ENCODE measurements around the gene VCL. TPM values are rescaled to one million over a fixed set of nuclear protein-coding genes. Genes with fewer than 3 reads are reported as not detected.
"Not testable (repeated sequence)": the region's sequence is repeated elsewhere in the genome, so short reads cannot be mapped to it uniquely, and the experiment has no call there.

Gene VCL
- total RNA-seq, 2 experiments from 2014 or later, result 70.1 to 71.8 TPM

GRCh38 chr10:74055383-74056049 is 57.6 kb downstream of the VCL start:
- Mint-ChIP-seq H3K27me3 (no peaks in the 10 kb centered on the region), H3K9me3 (no peaks in the 10 kb centered on the region), H3K36me3 (ENCODE audit: low read depth) (peaks cover 9% of the 10 kb centered on the region), H3K4me1 (peaks cover 68% of the 10 kb centered on the region), H3K4me3 (peak overlapping the region; percentile 49), H3K27ac (peak overlapping the region; percentile 88)
- DNase-seq, result no peak
- POLR2A ChIA-PET, result interaction anchor here (0.9 to 2.2 kb wide), 13 partner anchors 17 to 169 kb away, joined by 3 to 14 read pairs (median 5); no protein-coding TSS in a partner anchor
- CTCF ChIA-PET, result interaction anchor here (0.6 to 1.7 kb wide), 12 partner anchors 23 to 1895 kb away, joined by 3 to 9 read pairs (median 4); partner anchors contain the start of genes PLAU and VCL

GRCh38 chr10:74056050-74056818 is 58.3 kb downstream of the VCL start:
- Mint-ChIP-seq H3K27ac (peak overlapping the region; percentile 88), H3K9me3 (no peaks in the 10 kb centered on the region)
- peak; percentile 45 for DNase-seq

GRCh38 chr10:74058071-74058470 is 60.2 kb downstream of the VCL start:
- peaks cover 70% of the 10 kb centered on the region for H3K4me1 Mint-ChIP-seq
- CTCF ChIA-PET, result interaction anchor here (0.6 to 2.0 kb wide), 6 partner anchors 45 to 178 kb away, joined by 3 to 9 read pairs (median 6); no protein-coding TSS in a partner anchor
- DNase-seq, result peak; percentile 25
- POLR2A ChIA-PET, result interaction anchor here (1.0 kb wide), 1 partner anchor 10 kb away, joined by 3 read pairs; no protein-coding TSS in a partner anchor
- H3K27me3 Mint-ChIP-seq, result no peaks in the 10 kb centered on the region
- H3K36me3 Mint-ChIP-seq (ENCODE audit: low read depth), result peaks cover 25% of the 10 kb centered on the region
- H3K4me3 Mint-ChIP-seq, result peak overlapping the region; percentile 52
- peak overlapping the region; percentile 77 for H3K27ac Mint-ChIP-seq
- H3K9me3 Mint-ChIP-seq, result peaks cover 2% of the 10 kb centered on the region

More at GRCh38 chr10:74056050-74056818, 58.3 kb downstream of the VCL start:
- Mint-ChIP-seq H3K4me3 (peak overlapping the region; percentile 49), H3K27me3 (no peaks in the 10 kb centered on the region), H3K36me3 (ENCODE audit: low read depth) (peaks cover 13% of the 10 kb centered on the region), H3K4me1 (peaks cover 72% of the 10 kb centered on the region)
- ChIA-PET CTCF (interaction anchor here (0.6 to 1.7 kb wide), 13 partner anchors 18 to 1895 kb away, joined by 3 to 9 read pairs (median 4); partner anchors contain the start of genes PLAU and VCL), POLR2A (interaction anchor here (0.7 to 2.2 kb wide), 16 partner anchors 16 to 170 kb away, joined by 3 to 14 read pairs (median 4); no protein-coding TSS in a partner anchor)

GRCh38 chr10:74058658-74059057 is 60.7 kb downstream of the VCL start:
- Mint-ChIP-seq H3K27ac (peak overlapping the region; percentile 24), H3K9me3 (peaks cover 3% of the 10 kb centered on the region), H3K4me3 (no peak overlapping the region), H3K36me3 (ENCODE audit: low read depth) (peaks cover 30% of the 10 kb centered on the region), H3K27me3 (no peaks in the 10 kb centered on the region), H3K4me1 (peaks cover 66% of the 10 kb centered on the region)
- CTCF ChIA-PET, result interaction anchor here (0.6 to 2.0 kb wide), 8 partner anchors 18 to 315 kb away, joined by 3 to 9 read pairs (median 4); no protein-coding TSS in a partner anchor
- DNase-seq, result peak; percentile 34
- POLR2A ChIA-PET, result interaction anchor here (1.0 to 1.5 kb wide), 2 partner anchors 11 to 169 kb away, joined by 3 read pairs; no protein-coding TSS in a partner anchor

GRCh38 chr10:74061104-74061503 is 63.2 kb downstream of the VCL start:
- peaks cover 52% of the 10 kb centered on the region for H3K4me1 Mint-ChIP-seq
- peaks cover 35% of the 10 kb centered on the region for H3K36me3 Mint-ChIP-seq (ENCODE audit: low read depth)
- DNase-seq, result no peak
- no peak overlapping the region for H3K27ac Mint-ChIP-seq
- peaks cover 3% of the 10 kb centered on the region for H3K9me3 Mint-ChIP-seq
- H3K27me3 Mint-ChIP-seq, result no peaks in the 10 kb centered on the region
- CTCF ChIA-PET, result no interaction called here
- POLR2A ChIA-PET, result no interaction called here
- H3K4me3 Mint-ChIP-seq, result no peak overlapping the region

- H3K36me3 Mint-ChIP-seq (ENCODE audit: low read depth), result peaks cover 38% of the 10 kb centered on the region
- not testable (repeated sequence) for H3K4me3 Mint-ChIP-seq, H3K9me3 Mint-ChIP-seq, DNase-seq, H3K27me3 Mint-ChIP-seq, H3K27ac Mint-ChIP-seq
- ChIA-PET POLR2A (interaction anchor here (0.6 to 1.2 kb wide), 2 partner anchors 12 to 48 kb away, joined by 3 read pairs; no protein-coding TSS in a partner anchor), CTCF (interaction anchor here (0.7 kb wide), 4 partner anchors 12 to 102 kb away, joined by 3 to 5 read pairs (median 3); no protein-coding TSS in a partner anchor)
- H3K4me1 Mint-ChIP-seq, result peaks cover 44% of the 10 kb centered on the region
Measured at GRCh38 chr10:74061978-74062377, 64.1 kb downstream of the VCL start.

- Mint-ChIP-seq H3K27me3 (no peaks in the 10 kb centered on the region), H3K36me3 (ENCODE audit: low read depth) (peaks cover 41% of the 10 kb centered on the region), H3K4me1 (peaks cover 33% of the 10 kb centered on the region), H3K9me3 (peaks cover 3% of the 10 kb centered on the region), H3K4me3 (no peak overlapping the region), H3K27ac (no peak overlapping the region)
- DNase-seq, result no peak
- ChIA-PET CTCF (no interaction called here), POLR2A (no interaction called here)
Measured at GRCh38 chr10:74063256-74063655, 65.3 kb downstream of the VCL start.

- no peak for DNase-seq
- Mint-ChIP-seq H3K27ac (no peak overlapping the region), H3K4me3 (no peak overlapping the region), H3K36me3 (ENCODE audit: low read depth) (peaks cover 37% of the 10 kb centered on the region), H3K4me1 (peaks cover 6% of the 10 kb centered on the region), H3K9me3 (peaks cover 3% of the 10 kb centered on the region), H3K27me3 (no peaks in the 10 kb centered on the region)
- ChIA-PET POLR2A (interaction anchor here (1.4 kb wide), 1 partner anchor 16 kb away, joined by 3 read pairs; no protein-coding TSS in a partner anchor), CTCF (interaction anchor here (1.3 kb wide), 1 partner anchor 181 kb away, joined by 3 read pairs; no protein-coding TSS in a partner anchor)
Measured at GRCh38 chr10:74067373-74068352, 69.7 kb downstream of the VCL start.

- no peaks in the 10 kb centered on the region for H3K9me3 Mint-ChIP-seq
- CTCF ChIA-PET, result interaction anchor here (1.6 kb wide), 1 partner anchor 10 kb away, joined by 6 read pairs; no protein-coding TSS in a partner anchor
- H3K27me3 Mint-ChIP-seq, result no peaks in the 10 kb centered on the region
- peaks cover 51% of the 10 kb centered on the region for H3K36me3 Mint-ChIP-seq (ENCODE audit: low read depth)
- H3K27ac Mint-ChIP-seq, result no peak overlapping the region
- POLR2A ChIA-PET, result no interaction called here
- H3K4me1 Mint-ChIP-seq, result peaks cover 7% of the 10 kb centered on the region
- no peak for DNase-seq
- H3K4me3 Mint-ChIP-seq, result no peak overlapping the region
Measured at GRCh38 chr10:74071157-74071556, 73.2 kb downstream of the VCL start.

GRCh38 chr10:74072503-74072902 is 74.6 kb downstream of the VCL start:
- Mint-ChIP-seq H3K27me3 (no peaks in the 10 kb centered on the region), H3K9me3 (no peaks in the 10 kb centered on the region), H3K27ac (no peak overlapping the region), H3K4me1 (peaks cover 12% of the 10 kb centered on the region), H3K4me3 (no peak overlapping the region), H3K36me3 (ENCODE audit: low read depth) (peaks cover 60% of the 10 kb centered on the region)
- ChIA-PET CTCF (interaction anchor here (0.6 to 1.6 kb wide), 4 partner anchors 9 to 72 kb away, joined by 3 to 6 read pairs (median 4); no protein-coding TSS in a partner anchor), POLR2A (interaction anchor here (1.5 kb wide), 1 partner anchor 16 kb away, joined by 3 read pairs; no protein-coding TSS in a partner anchor)
- no peak for DNase-seq

GRCh38 chr10:74075906-74076305 is 78.0 kb downstream of the VCL start:
- no peaks in the 10 kb centered on the region for H3K27me3 Mint-ChIP-seq
- H3K4me3 Mint-ChIP-seq, result no peak overlapping the region
- CTCF ChIA-PET, result interaction anchor here (0.6 to 6.1 kb wide), 4 partner anchors 135 to 663 kb away, joined by 3 to 76 read pairs (median 4); no protein-coding TSS in a partner anchor
- peaks cover 61% of the 10 kb centered on the region for H3K36me3 Mint-ChIP-seq (ENCODE audit: low read depth)
- peak overlapping the region; percentile 15 for H3K27ac Mint-ChIP-seq
- DNase-seq, result no peak
- peaks cover 41% of the 10 kb centered on the region for H3K4me1 Mint-ChIP-seq
- POLR2A ChIA-PET, result interaction anchor here (1.0 to 3.7 kb wide), 4 partner anchors 11 to 186 kb away, joined by 3 to 14 read pairs (median 4); no protein-coding TSS in a partner anchor
- H3K9me3 Mint-ChIP-seq, result no peaks in the 10 kb centered on the region

All from activated CD4-positive, alpha-beta memory T cell treated with anti-CD3 and anti-CD28 coated beads, Interleukin-2, amount 10 ng/mL, durations not matched to agents 7 days and 5 days (primary cell).